GM23338 (cell line): ENCODE data around the gene RFX3. TPM values are rescaled to one million over a fixed set of nuclear protein-coding genes. Genes with fewer than 3 reads are reported as not detected.

Source experiments
- ATAC-seq: fragments of 200-7000 bp; cut with Tn5 transposase; 3 replicates; pipeline ENCODE4 v1.9.1; 2020
- DNase-seq: peaks from one replicate; pipeline ENCODE4 v3.0.0-alpha.2; 2015; ENCODE audit warnings: low spot score
- H2AFZ ChIP-seq: fragments of 200-600 bp; sonication (generic); 2 replicates; pipeline ENCODE4 v1.8.0; 2016; ENCODE audit warnings: antibody characterized with exemption, mild to moderate bottlenecking, moderate library complexity
- H3F3A ChIP-seq: fragments of 200-600 bp; sonication (generic); replicated peaks from 2 replicates; pipeline ENCODE4 v1.8.0; 2017; ENCODE audit warnings: antibody characterized with exemption, mixed run types, low read depth
- H3K27ac ChIP-seq: fragments of 200-600 bp; sonication (generic); 2 replicates; pipeline ENCODE4 v1.6.1; 2016; ENCODE audit warnings: low read depth
- H3K27me3 ChIP-seq: fragments of 200-600 bp; sonication (generic); 2 replicates; pipeline ENCODE4 v1.8.0; 2016; ENCODE audit warnings: mild to moderate bottlenecking, mixed run types, moderate library complexity; ENCODE audit not compliant: insufficient read depth
- H3K36me3 ChIP-seq: fragments of 200-600 bp; sonication (generic); 2 replicates; pipeline ENCODE4 v1.8.0; 2016; ENCODE audit warnings: mild to moderate bottlenecking; ENCODE audit not compliant: insufficient read depth
- H3K4me1 ChIP-seq: fragments of 200-600 bp; sonication (generic); 2 replicates; pipeline ENCODE4 v1.8.0; 2016; ENCODE audit warnings: mild to moderate bottlenecking, moderate library complexity; ENCODE audit not compliant: insufficient read depth
- H3K4me2 ChIP-seq: fragments of 200-600 bp; sonication (generic); 2 replicates; pipeline ENCODE4 v1.7.1; 2017; ENCODE audit warnings: mixed run types
- H3K4me3 ChIP-seq: fragments of 200-600 bp; sonication (generic); 2 replicates; pipeline ENCODE4 v1.6.1; 2016; ENCODE audit warnings: mixed run types
- H3K79me2 ChIP-seq: fragments of 200-600 bp; sonication (generic); replicated peaks from 2 replicates; pipeline ENCODE4 v1.8.0; 2017; ENCODE audit warnings: mild to moderate bottlenecking; ENCODE audit not compliant: insufficient read depth
- H3K9me2 ChIP-seq: fragments of 200-600 bp; sonication (generic); 2 replicates; pipeline ENCODE4 v1.8.0; 2017; ENCODE audit not compliant: insufficient read depth
- H4K20me1 ChIP-seq: fragments of 200-600 bp; sonication (generic); replicated peaks from 2 replicates; pipeline ENCODE4 v1.8.0; 2017; ENCODE audit warnings: mild to moderate bottlenecking; ENCODE audit not compliant: insufficient read depth
- H3K27ac Mint-ChIP-seq: 2 replicates; pipeline ENCODE4 v1.8.0; 2020; ENCODE audit warnings: inconsistent platforms, mild to moderate bottlenecking, moderate library complexity, mixed read lengths
- H3K27me3 Mint-ChIP-seq: 3 replicates; pipeline ENCODE4 v1.8.0; 2022; ENCODE audit warnings: low read depth, mild to moderate bottlenecking, moderate library complexity, mixed read lengths, inconsistent platforms; ENCODE audit not compliant: insufficient read depth, poor library complexity
- H3K36me3 Mint-ChIP-seq: 3 replicates; pipeline ENCODE4 v1.8.0; 2021; ENCODE audit warnings: low read depth, mild to moderate bottlenecking, inconsistent platforms, moderate library complexity, mixed read lengths
- H3K4me1 Mint-ChIP-seq: 3 replicates; pipeline ENCODE4 v1.8.0; 2020; ENCODE audit warnings: mild to moderate bottlenecking, inconsistent platforms, mixed read lengths
- H3K4me3 Mint-ChIP-seq: 3 replicates; pipeline ENCODE4 v1.8.0; 2021; ENCODE audit warnings: moderate library complexity, mild to moderate bottlenecking, inconsistent platforms, mixed read lengths
- H3K9me3 Mint-ChIP-seq: 3 replicates; pipeline ENCODE4 v1.8.0; 2020; ENCODE audit warnings: moderate library complexity, mild to moderate bottlenecking, inconsistent platforms, mixed read lengths
- CREB1 ChIP-seq: fragments of 250-450 bp; sonication (Bioruptor Pico); IDR thresholded peaks from 2 replicates; pipeline ENCODE4 v1.5.0; 2020; ENCODE audit warnings: low read depth, mild to moderate bottlenecking, moderate library complexity
- ETS1 ChIP-seq: IDR thresholded peaks from 2 replicates; pipeline ENCODE4 v1.6.1; 2016; ENCODE audit warnings: antibody characterized with exemption
- JUNB ChIP-seq: IDR thresholded peaks from one replicate; pipeline ENCODE4 v1.6.1; 2016; ENCODE audit warnings: antibody characterized with exemption; ENCODE audit not compliant: unreplicated experiment
- NANOG ChIP-seq: IDR thresholded peaks from 2 replicates; pipeline ENCODE4 v1.6.1; 2016; ENCODE audit warnings: antibody characterized with exemption, borderline replicate concordance
- POLR2AphosphoS5 ChIP-seq: IDR thresholded peaks from 2 replicates; pipeline ENCODE4 v1.6.1; 2016; ENCODE audit warnings: antibody characterized with exemption, low read depth
- STAT1 ChIP-seq: IDR thresholded peaks from one replicate; pipeline ENCODE4 v1.6.1; 2016; ENCODE audit warnings: antibody characterized with exemption; ENCODE audit not compliant: unreplicated experiment
- ZNF114 ChIP-seq: fragments of 250-450 bp; sonication (Bioruptor Pico); IDR thresholded peaks from 2 replicates; pipeline ENCODE4 v1.5.0; 2020; ENCODE audit warnings: mild to moderate bottlenecking, moderate library complexity
- ZNF331 ChIP-seq: fragments of 250-450 bp; sonication (Bioruptor Pico); IDR thresholded peaks from 2 replicates; pipeline ENCODE4 v1.5.0; 2020; ENCODE audit warnings: low read depth, mild to moderate bottlenecking, moderate library complexity
- ZNF462 ChIP-seq: fragments of 250-450 bp; sonication (Bioruptor Pico); IDR thresholded peaks from 2 replicates; pipeline ENCODE4 v1.5.0; 2020; ENCODE audit warnings: mild to moderate bottlenecking, moderate library complexity
- polyA plus RNA-seq: library from polyadenylated mRNA; unstranded; fragments of >200 nt; fragmentation: Nextera tagmentation; extraction: Ambion mirVana; gene quantifications from 2 replicates; pipeline ENCODE4 v1.2.1, GENCODE V29; 2016
- total RNA-seq: library from RNA; depleted of rRNA; stranded (reverse); fragments of >200 nt; shearing (Covaris generic); gene quantifications from 2 replicates; pipeline ENCODE4 v1.2.3, GENCODE V29; 2014
- TF ChIP-seq, protein P1 (sequence below), 2 experiments: fragments of 200-600 bp in 1 of 2; sonication (generic) in 1 of 2; conservative IDR thresholded peaks; 2 replicates each; pipeline versions ENCODE4 v1.5.1 to v1.6.1; 2016 to 2017; ENCODE audit warnings: antibody characterized with exemption in 2 of 2, low read depth in 2 of 2, mild to moderate bottlenecking in 2 of 2, moderate library complexity in 1 of 2

The RFX3 gene
- total and polyA plus RNA-seq, 2 experiments from 2014 or later, result 9.8 to 22.1 TPM

DNA sequence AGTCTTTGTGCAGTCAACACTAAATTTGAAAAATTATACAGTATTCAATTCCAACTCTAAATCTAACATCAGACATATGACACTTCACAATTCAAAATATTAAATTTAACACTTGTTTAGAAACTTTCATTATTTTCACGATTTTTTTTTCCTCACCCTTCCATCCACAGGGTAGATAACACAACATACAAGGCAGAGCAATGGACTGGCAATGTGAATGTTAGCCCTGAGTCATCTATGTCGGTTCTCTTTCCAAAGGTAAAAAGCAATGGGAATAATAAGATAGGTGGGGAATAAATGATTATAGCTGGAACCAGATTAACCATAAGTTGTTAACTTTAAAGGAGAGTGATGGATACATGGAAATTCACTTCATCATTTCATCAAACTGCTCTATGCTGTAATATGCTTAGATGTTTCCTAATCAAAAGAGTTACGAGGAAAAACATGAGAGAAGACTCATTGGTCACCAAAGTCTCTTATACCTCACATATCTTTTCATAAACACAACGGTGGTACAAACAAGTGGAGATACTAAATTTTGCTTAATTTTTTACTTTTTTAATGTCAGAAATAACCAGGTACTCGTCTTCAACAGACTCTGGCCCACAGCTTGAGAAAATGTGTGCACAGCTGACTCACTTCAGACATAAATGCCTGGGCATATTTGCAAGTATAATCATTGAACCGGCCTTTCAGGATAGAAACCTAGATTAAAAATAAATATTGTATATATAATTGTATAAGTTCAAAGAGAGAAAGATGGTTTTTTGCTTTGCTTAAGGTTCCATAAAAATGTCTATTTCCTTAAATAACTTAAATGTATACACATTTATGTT, 23.0 kb downstream of the RFX3 start (continued):
- TF ChIP-seq ETS1 (no peak), JUNB (no peak)

GRCh38 chr9:3500044-3500443, 25.8 kb downstream of the RFX3 start:
- Mint-ChIP-seq H3K4me3 (no peak overlapping the region), H3K9me3 (no peaks in the 10 kb centered on the region), H3K27ac (peak overlapping the region; percentile 28), H3K36me3 (no peaks in the 10 kb centered on the region), H3K27me3 (no peaks in the 10 kb centered on the region), H3K4me1 (peaks cover 16% of the 10 kb centered on the region)
- Histone ChIP-seq H3K36me3 (no peaks in the 10 kb centered on the region), H3K27me3 (no peaks in the 10 kb centered on the region), H3K27ac (no peak overlapping the region), H3K9me2 (no peaks in the 10 kb centered on the region), H3K4me3 (no peak overlapping the region), H2AFZ (no peak overlapping the region), H3K4me2 (no peak overlapping the region; the same call in 1 of the 2 replicates), H3K4me1 (peaks cover 20% of the 10 kb centered on the region), H3F3A (no peaks in the 10 kb centered on the region), H4K20me1 (no peaks in the 10 kb centered on the region), H3K79me2 (peaks cover 27% of the 10 kb centered on the region)
- DNase-seq, result no peak
- ATAC-seq, result peak; percentile 41; the same call in 1 of the 3 replicates
- TF ChIP-seq STAT1 (no peak), CREB1 (CRISPR knock-in tag) (no peak), ZNF114 (CRISPR knock-in tag) (no peak), ZNF462 (CRISPR knock-in tag) (no peak), ZNF331 (CRISPR knock-in tag) (no peak), NANOG (no peak), JUNB (no peak), ETS1 (no peak), POLR2AphosphoS5 (no peak)
- TF ChIP-seq, protein P1, sequence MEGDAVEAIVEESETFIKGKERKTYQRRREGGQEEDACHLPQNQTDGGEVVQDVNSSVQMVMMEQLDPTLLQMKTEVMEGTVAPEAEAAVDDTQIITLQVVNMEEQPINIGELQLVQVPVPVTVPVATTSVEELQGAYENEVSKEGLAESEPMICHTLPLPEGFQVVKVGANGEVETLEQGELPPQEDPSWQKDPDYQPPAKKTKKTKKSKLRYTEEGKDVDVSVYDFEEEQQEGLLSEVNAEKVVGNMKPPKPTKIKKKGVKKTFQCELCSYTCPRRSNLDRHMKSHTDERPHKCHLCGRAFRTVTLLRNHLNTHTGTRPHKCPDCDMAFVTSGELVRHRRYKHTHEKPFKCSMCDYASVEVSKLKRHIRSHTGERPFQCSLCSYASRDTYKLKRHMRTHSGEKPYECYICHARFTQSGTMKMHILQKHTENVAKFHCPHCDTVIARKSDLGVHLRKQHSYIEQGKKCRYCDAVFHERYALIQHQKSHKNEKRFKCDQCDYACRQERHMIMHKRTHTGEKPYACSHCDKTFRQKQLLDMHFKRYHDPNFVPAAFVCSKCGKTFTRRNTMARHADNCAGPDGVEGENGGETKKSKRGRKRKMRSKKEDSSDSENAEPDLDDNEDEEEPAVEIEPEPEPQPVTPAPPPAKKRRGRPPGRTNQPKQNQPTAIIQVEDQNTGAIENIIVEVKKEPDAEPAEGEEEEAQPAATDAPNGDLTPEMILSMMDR (conservative IDR thresholded peaks at IDR 0.05; ENCODE audit: low read depth in 2 of 2), result no peak
